OCI-LY7 (cell line): ENCODE measurements around the gene SCN3A.

Experiments
- CTCF ChIP-seq: fragments of 200-600 bp; sonication (generic); conservative IDR thresholded peaks from 2 replicates; pipeline ENCODE4 v1.5.1; 2014; ENCODE audit warnings: mild to moderate bottlenecking, antibody characterized with exemption, low read length, moderate library complexity, mixed read lengths
- EZH2phosphoT487 ChIP-seq: fragments of 200-600 bp; sonication (generic); IDR thresholded peaks from 2 replicates; pipeline ENCODE4 v1.6.1; 2018; ENCODE audit warnings: low read depth, borderline replicate concordance, mild to moderate bottlenecking, mixed run types, antibody characterized with exemption, low read length, moderate library complexity, mixed read lengths

- TF ChIP-seq CTCF (no peak), EZH2phosphoT487 (no peak)
These were observed 33.2 kb upstream of the SCN3A start for GRCh38 chr2:165237056-165237455.
